ENCODE results near the gene SYTL5.

SYTL5 gene

GRCh38 chrX:38036466-38036865, 30.1 kb downstream of the SYTL5 start:
- DNase-seq = no peak

- no peak for DNase-seq
These were observed 32.1 kb downstream of the SYTL5 start for GRCh38 chrX:38038501-38038900.

- DNase-seq = no peak
These were observed 34.9 kb downstream of the SYTL5 start for GRCh38 chrX:38041237-38041636.

GRCh38 chrX:38044701-38045100, 38.3 kb downstream of the SYTL5 start:
- no peak for DNase-seq

GRCh38 chrX:38045538-38046096, 39.3 kb downstream of the SYTL5 start:
- DNase-seq = no peak

- DNase-seq = no peak
These were observed 42.5 kb downstream of the SYTL5 start for GRCh38 chrX:38048886-38049285.

GRCh38 chrX:38050806-38051205, 44.5 kb downstream of the SYTL5 start:
- DNase-seq = no peak

GRCh38 chrX:38052096-38052495, 45.7 kb downstream of the SYTL5 start:
- DNase-seq = no peak

GRCh38 chrX:38055170-38055847, 49.0 kb downstream of the SYTL5 start:
- DNase-seq = no peak

GRCh38 chrX:38060331-38060878, 54.1 kb downstream of the SYTL5 start:
- DNase-seq = no peak

GRCh38 chrX:38061335-38061734, 55.0 kb downstream of the SYTL5 start:
- no peak for DNase-seq

GRCh38 chrX:38066934-38067333, 60.6 kb downstream of the SYTL5 start:
- no peak for DNase-seq

- DNase-seq = no peak
These were observed 62.9 kb downstream of the SYTL5 start for GRCh38 chrX:38069273-38069672.

- no peak for DNase-seq
These were observed 63.6 kb downstream of the SYTL5 start for GRCh38 chrX:38069991-38070390.

- DNase-seq = no peak
These were observed 73.1 kb downstream of the SYTL5 start for GRCh38 chrX:38079463-38079862.

- no peak for DNase-seq
These were observed 74.5 kb downstream of the SYTL5 start for GRCh38 chrX:38080808-38081207.

- DNase-seq = no peak
These were observed 75.6 kb downstream of the SYTL5 start for GRCh38 chrX:38081909-38082308.

- DNase-seq = no peak
These were observed 76.0 kb downstream of the SYTL5 start for GRCh38 chrX:38082309-38082708.

GRCh38 chrX:38085813-38086212, 79.5 kb downstream of the SYTL5 start:
- DNase-seq = no peak

- no peak for DNase-seq
These were observed 80.3 kb downstream of the SYTL5 start for GRCh38 chrX:38086451-38087215.

GRCh38 chrX:38087594-38087993, 81.2 kb downstream of the SYTL5 start:
- DNase-seq = no peak

- no peak for DNase-seq
These were observed 83.0 kb downstream of the SYTL5 start for GRCh38 chrX:38089173-38089982.

- DNase-seq = no peak
These were observed 89.7 kb downstream of the SYTL5 start for GRCh38 chrX:38095971-38096529.
